IMR-90 (cell line): ENCODE results near the gene FLT3LG. TPM values are rescaled to one million over a fixed set of nuclear protein-coding genes. Genes with fewer than 3 reads are reported as not detected.

Experiments used
- ATAC-seq: fragments of 200-7000 bp; cut with Tn5 transposase; 2 replicates; pipeline ENCODE4 v1.9.1; 2020; ENCODE audit warnings: low read depth, mild to moderate bottlenecking, moderate library complexity
- BruUV-seq: library from RNA; stranded (reverse); fragments of 400-500 nt; replicated peaks from 2 replicates; lab custom pipeline; 2021; lab: Mats Ljungman, UMichigan
- CTCF ChIA-PET: fragments of 300-600 bp; formaldehyde crosslinking; extraction: SDS; loops from one replicate; lab custom pipeline; 2021; ENCODE audit warnings: antibody characterized with exemption; lab: Yijun Ruan, JAX
- POLR2A ChIA-PET: fragments of 300-600 bp; sonication (Branson Sonifier 250); formaldehyde crosslinking; loops from one replicate; lab custom pipeline; 2022; ENCODE audit warnings: antibody characterized with exemption; ENCODE audit not compliant: unreplicated experiment; lab: Charles Lee
- DNase-seq: peaks from one replicate; pipeline ENCODE4 v3.0.0; 2013
- H2AFZ ChIP-seq: replicated peaks from 2 replicates; pipeline ENCODE3; 2013; ENCODE audit warnings: low read length, mild to moderate bottlenecking; ENCODE audit not compliant: poor library complexity
- H2AK5ac ChIP-seq: 2 replicates; pipeline ENCODE4 v1.6.1; 2013; ENCODE audit warnings: low read depth, low read length, inconsistent platforms
- H2AK9ac ChIP-seq: replicated peaks from 2 replicates; pipeline ENCODE3; 2013; ENCODE audit warnings: mild to moderate bottlenecking, low read depth, low read length, moderate library complexity; ENCODE audit not compliant: poor library complexity
- H2BK120ac ChIP-seq: 2 replicates; pipeline ENCODE4 v1.6.1; 2013; ENCODE audit warnings: low read depth, low read length, inconsistent platforms
- H2BK15ac ChIP-seq: 3 replicates; pipeline ENCODE4 v1.6.1; 2013; ENCODE audit warnings: low read depth, low read length, inconsistent platforms
- H2BK20ac ChIP-seq: 2 replicates; pipeline ENCODE4 v1.6.1; 2013; ENCODE audit warnings: low read depth, mild to moderate bottlenecking, inconsistent platforms, low read length, moderate library complexity
- H2BK5ac ChIP-seq: 2 replicates; pipeline ENCODE4 v1.6.1; 2013; ENCODE audit warnings: mild to moderate bottlenecking, low read depth, low read length, inconsistent platforms; ENCODE audit not compliant: poor library complexity, severe bottlenecking
- H3K14ac ChIP-seq: replicated peaks from 2 replicates; pipeline ENCODE4 v1.6.1; 2013; ENCODE audit warnings: low read depth, low read length, inconsistent platforms
- H3K18ac ChIP-seq: 2 replicates; pipeline ENCODE4 v1.6.1; 2013; ENCODE audit warnings: low read depth, low read length, control low read depth
- H3K23ac ChIP-seq: 2 replicates; pipeline ENCODE4 v1.6.1; 2013; ENCODE audit warnings: low read depth, low read length, inconsistent platforms
- H3K27ac ChIP-seq: 2 replicates; pipeline ENCODE4 v1.5.1; 2013; ENCODE audit warnings: mild to moderate bottlenecking, control low read depth, low read length; ENCODE audit not compliant: insufficient read depth
- H3K27me3 ChIP-seq: 2 replicates; pipeline ENCODE4 v1.6.1; 2013; ENCODE audit warnings: low read length; ENCODE audit not compliant: control insufficient read depth, insufficient read depth
- H3K36me3 ChIP-seq: 2 replicates; pipeline ENCODE4 v1.6.1; 2013; ENCODE audit warnings: low read length, mixed read lengths; ENCODE audit not compliant: control insufficient read depth, insufficient read depth
- H3K4ac ChIP-seq: 2 replicates; pipeline ENCODE4 v1.6.1; 2013; ENCODE audit warnings: low read depth, low read length, inconsistent platforms
- H3K4me1 ChIP-seq: 2 replicates; pipeline ENCODE4 v1.6.1; 2013; ENCODE audit warnings: low read length, mixed read lengths; ENCODE audit not compliant: control insufficient read depth, insufficient read depth
- H3K4me2 ChIP-seq: 2 replicates; pipeline ENCODE4 v1.6.1; 2013; ENCODE audit warnings: low read depth, mild to moderate bottlenecking, control low read depth, low read length, moderate library complexity
- H3K4me3 ChIP-seq: 2 replicates; pipeline ENCODE4 v1.5.1; 2013; ENCODE audit warnings: low read depth, mild to moderate bottlenecking, control low read depth, low read length, moderate library complexity; ENCODE audit not compliant: insufficient read depth
- H3K56ac ChIP-seq: 2 replicates; pipeline ENCODE4 v1.6.1; 2013; ENCODE audit warnings: low read length, inconsistent platforms; ENCODE audit not compliant: insufficient read depth; ENCODE audit errors: extremely low read depth
- H3K79me1 ChIP-seq, 2 experiments: 2 replicates each; pipeline ENCODE4 v1.6.1; 2013; ENCODE audit warnings: low read length in 2 of 2, inconsistent platforms in 1 of 2, low read depth in 1 of 2
- H3K9ac ChIP-seq: 2 replicates; pipeline ENCODE4 v1.6.1; 2013; ENCODE audit warnings: low read depth, low read length, control low read depth
- H3K9me1 ChIP-seq: 2 replicates; pipeline ENCODE4 v1.6.1; 2013; ENCODE audit warnings: low read length, inconsistent platforms; ENCODE audit not compliant: insufficient read depth
- H3K9me3 ChIP-seq: 2 replicates; pipeline ENCODE4 v1.6.1; 2013; ENCODE audit warnings: low read length; ENCODE audit not compliant: control insufficient read depth, insufficient read depth
- H4K20me1 ChIP-seq: 2 replicates; pipeline ENCODE4 v1.6.1; 2013; ENCODE audit warnings: low read length, inconsistent platforms; ENCODE audit not compliant: insufficient read depth
- H4K5ac ChIP-seq: 2 replicates; pipeline ENCODE4 v1.6.1; 2013; ENCODE audit warnings: mild to moderate bottlenecking, low read depth, low read length, control low read depth
- H4K8ac ChIP-seq, 2 experiments: 2 replicates each; pipeline ENCODE4 v1.6.1; 2013; ENCODE audit warnings: low read depth in 2 of 2, low read length in 2 of 2, control low read depth in 1 of 2, inconsistent platforms in 1 of 2
- H4K91ac ChIP-seq: 2 replicates; pipeline ENCODE4 v1.6.1; 2013; ENCODE audit warnings: low read depth, low read length, inconsistent platforms; ENCODE audit not compliant: insufficient read depth
- BHLHE40 ChIP-seq: fragments of 150-350 bp; IDR thresholded peaks from 2 replicates; pipeline ENCODE4 v1.6.1; 2016; ENCODE audit warnings: mild to moderate bottlenecking, low read depth, low read length
- CEBPB ChIP-seq: IDR thresholded peaks from 2 replicates; pipeline ENCODE4 v1.6.1; 2012; ENCODE audit warnings: low read depth, low read length, improper control_type of control experiment
- CHD1 ChIP-seq: IDR thresholded peaks from 2 replicates; pipeline ENCODE4 v1.6.1; 2012; ENCODE audit warnings: low read depth, low read length, improper control_type of control experiment
- CTCF ChIP-seq: conservative IDR thresholded peaks from 2 replicates; pipeline ENCODE4 v1.5.1; 2012; ENCODE audit warnings: mild to moderate bottlenecking, low read depth, low read length, improper control_type of control experiment
- FOS ChIP-seq: fragments of 150-350 bp; IDR thresholded peaks from 2 replicates; pipeline ENCODE4 v1.6.1; 2016; ENCODE audit warnings: low read depth, low read length
- MAFK ChIP-seq: IDR thresholded peaks from 2 replicates; pipeline ENCODE4 v1.6.1; 2012; ENCODE audit warnings: low read depth, low read length, improper control_type of control experiment
- MAZ ChIP-seq: IDR thresholded peaks from 2 replicates; pipeline ENCODE4 v1.6.1; 2012; ENCODE audit warnings: low read depth, mild to moderate bottlenecking, low read length, improper control_type of control experiment, moderate library complexity, borderline replicate concordance
- MXI1 ChIP-seq: IDR thresholded peaks from 2 replicates; pipeline ENCODE4 v1.6.1; 2012; ENCODE audit warnings: low read depth, mild to moderate bottlenecking, low read length, moderate library complexity, borderline replicate concordance
- NFE2L2 ChIP-seq: fragments of 150-350 bp; IDR thresholded peaks from 2 replicates; pipeline ENCODE4 v1.6.1; 2016; ENCODE audit warnings: low read depth, mild to moderate bottlenecking, low read length
- POLR2A ChIP-seq: IDR thresholded peaks from 2 replicates; pipeline ENCODE4 v1.6.1; 2012; ENCODE audit warnings: mild to moderate bottlenecking, low read depth, low read length
- RAD21 ChIP-seq: IDR thresholded peaks from 2 replicates; pipeline ENCODE4 v1.6.1; 2012; ENCODE audit warnings: low read length, improper control_type of control experiment
- RCOR1 ChIP-seq: IDR thresholded peaks from 2 replicates; pipeline ENCODE4 v1.6.1; 2012; ENCODE audit warnings: mild to moderate bottlenecking, low read length, improper control_type of control experiment; ENCODE audit not compliant: insufficient replicate concordance
- RFX5 ChIP-seq: IDR thresholded peaks from 2 replicates; pipeline ENCODE4 v1.8.0; 2012; ENCODE audit warnings: low read depth, mild to moderate bottlenecking, low read length, moderate library complexity
- SMC3 ChIP-seq: fragments of 150-350 bp; IDR thresholded peaks from 2 replicates; pipeline ENCODE4 v1.6.1; 2016; ENCODE audit warnings: low read depth, mild to moderate bottlenecking, antibody characterized with exemption, low read length, moderate library complexity
- USF2 ChIP-seq: fragments of 150-350 bp; IDR thresholded peaks from 2 replicates; pipeline ENCODE4 v1.6.1; 2017; ENCODE audit warnings: mild to moderate bottlenecking, antibody characterized with exemption, low read length, low read depth
- WGBS, 2 experiments: methylation state at CpG; one replicate each; pipeline versions ENCODE4 v1.1.5 to v1.1.7; 2013; ENCODE audit warnings: missing lambda C conversion rate in 2 of 2; ENCODE audit not compliant: insufficient read length in 1 of 2; ENCODE audit errors: extremely low coverage in 2 of 2; 5-methylcytosine and 5-hydroxymethylcytosine counted together
- dilution Hi-C: fragments of 300-500 bp; cut with HindIII; formaldehyde crosslinking; loops from one replicate; pipeline ENCODE4 v1.14.3; 2018; ENCODE audit warnings: low sequenced_read_pairs; ENCODE audit not compliant: unreplicated experiment
- in situ Hi-C: fragments of 300-500 bp; cut with MboI; formaldehyde crosslinking; loops from 3 replicates; pipeline ENCODE4 v1.14.3; 2019; ENCODE audit warnings: low sequenced_read_pairs, inconsistent platforms, mixed read lengths
- intact Hi-C: fragments of 100-400 bp; cut with micrococcal nuclease; formaldehyde crosslinking; loops from 2 replicates; pipeline ENCODE4 v1.10.0; 2022
- polyA plus RNA-seq, 3 experiments: library from polyadenylated mRNA; depleted of rRNA; stranded (reverse); fragments of >200 nt; gene quantifications; 2 replicates each; pipeline ENCODE4 v1.2.3, GENCODE V29; 2012; ENCODE audit warnings: low replicate concordance in 1 of 3
- total RNA-seq: library from RNA; depleted of rRNA; stranded (reverse); fragments of >200 nt; gene quantifications from 2 replicates; pipeline ENCODE4 v1.2.3, GENCODE V29; 2012

FLT3LG gene
- total and polyA plus RNA-seq, 2 of the 4 experiments (the other 2 are of a cell fraction) = 0.90 to 8.3 TPM

GRCh38 chr19:49441210-49441959 is 32.6 kb upstream of the FLT3LG start, which contains the start of gene SLC17A7:
Gene SLC17A7, minus strand, starts transcription at chr19:49441527. Its CDS starts 148 bp downstream, at chr19:49441379.
- TF ChIP-seq RFX5 (no peak), MAZ (no peak), NFE2L2 (no peak), RCOR1 (no peak), BHLHE40 (no peak), SMC3 (no peak), CTCF (no peak), MXI1 (no peak), POLR2A (no peak), FOS (no peak), CEBPB (no peak), CHD1 (no peak), MAFK (no peak), RAD21 (no peak), USF2 (no peak)
- DNase-seq (no peak), ATAC-seq (no peak)
- Histone ChIP-seq H3K27me3 (peaks cover 59% of the 10 kb centered on the region), H2AFZ (peak within 1 kb of the TSS; percentile 87), H3K27ac (no peak within 1 kb of the TSS), H3K4ac (no peak within 1 kb of the TSS), H3K56ac (no peak within 1 kb of the TSS), H2AK9ac (peak within 1 kb of the TSS; percentile 45), H4K8ac (no peak within 1 kb of the TSS), H3K9ac (no peak within 1 kb of the TSS), H3K36me3 (no peaks in the 10 kb centered on the region), H3K23ac (no peak within 1 kb of the TSS; the same call in 1 of the 2 replicates), H3K9me3 (no peaks in the 10 kb centered on the region; the same call in 1 of the 2 replicates), H4K91ac (no peak within 1 kb of the TSS), H2BK120ac (no peak within 1 kb of the TSS), H3K9me1 (peaks cover 3% of the 10 kb centered on the region; the same call in 1 of the 2 replicates), H3K14ac (no peak within 1 kb of the TSS), H3K79me1 (no peaks in the 10 kb centered on the region), H4K20me1 (peaks cover 3% of the 10 kb centered on the region; the same call in 1 of the 2 replicates), H2BK5ac (no peak within 1 kb of the TSS), H3K4me1 (no peaks in the 10 kb centered on the region), H3K18ac (no peak within 1 kb of the TSS), H2BK15ac (no peak within 1 kb of the TSS), H4K5ac (no peak within 1 kb of the TSS), H2AK5ac (no peak within 1 kb of the TSS), H3K4me2 (peak within 1 kb of the TSS; percentile 34), H2BK20ac (no peak within 1 kb of the TSS), H3K4me3 (no peak within 1 kb of the TSS)
- no TSS peak for BruUV-seq
- 9% methylated on average over 19 of the region's 56 CpGs; no CpG with 5 or more reads in 1 of the 2 experiments for WGBS, 2 experiments
- in situ Hi-C loops (loop anchor here (10.0 kb wide), 1 partner anchor 47 kb away; no protein-coding TSS in a partner anchor), intact Hi-C loops (no loop called here), dilution Hi-C loops (no loop called here)
- CTCF ChIA-PET = no interaction called here
- POLR2A ChIA-PET = no interaction called here
